ENCODE data around the gene WBP11. TPM values are rescaled to one million over a fixed set of nuclear protein-coding genes. Genes with fewer than 3 reads are reported as not detected.

Gene WBP11
- total and polyA plus RNA-seq, 2 of the 13 experiments (the other 11 are each of a cell fraction or from before 2014, with no cell fraction given): 7.6 to 31.0 TPM

DNA sequence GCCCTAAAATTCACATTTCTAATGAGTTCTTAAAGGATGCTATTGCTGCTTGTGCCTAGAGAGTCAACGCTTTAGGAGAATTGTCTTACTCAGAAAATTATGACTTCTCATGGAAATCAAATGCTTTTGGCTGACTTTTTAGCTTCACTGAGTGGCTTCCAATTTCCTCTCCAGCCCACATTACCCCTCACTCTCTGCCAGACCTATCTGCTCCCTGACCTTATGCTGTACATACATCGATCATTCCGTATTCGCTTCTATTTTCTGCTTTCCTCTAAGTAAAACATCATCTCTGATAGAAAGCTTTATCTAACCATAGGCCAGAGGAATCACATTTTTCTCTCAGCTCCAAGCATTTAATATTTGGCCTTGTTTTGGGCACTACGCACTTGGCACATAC, 23.2 kb upstream of the WBP11 start (continued):
- TF ChIP-seq, protein P1, sequence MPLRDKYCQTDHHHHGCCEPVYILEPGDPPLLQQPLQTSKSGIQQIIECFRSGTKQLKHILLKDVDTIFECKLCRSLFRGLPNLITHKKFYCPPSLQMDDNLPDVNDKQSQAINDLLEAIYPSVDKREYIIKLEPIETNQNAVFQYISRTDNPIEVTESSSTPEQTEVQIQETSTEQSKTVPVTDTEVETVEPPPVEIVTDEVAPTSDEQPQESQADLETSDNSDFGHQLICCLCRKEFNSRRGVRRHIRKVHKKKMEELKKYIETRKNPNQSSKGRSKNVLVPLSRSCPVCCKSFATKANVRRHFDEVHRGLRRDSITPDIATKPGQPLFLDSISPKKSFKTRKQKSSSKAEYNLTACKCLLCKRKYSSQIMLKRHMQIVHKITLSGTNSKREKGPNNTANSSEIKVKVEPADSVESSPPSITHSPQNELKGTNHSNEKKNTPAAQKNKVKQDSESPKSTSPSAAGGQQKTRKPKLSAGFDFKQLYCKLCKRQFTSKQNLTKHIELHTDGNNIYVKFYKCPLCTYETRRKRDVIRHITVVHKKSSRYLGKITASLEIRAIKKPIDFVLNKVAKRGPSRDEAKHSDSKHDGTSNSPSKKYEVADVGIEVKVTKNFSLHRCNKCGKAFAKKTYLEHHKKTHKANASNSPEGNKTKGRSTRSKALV (CRISPR knock-in tag; IDR thresholded peaks at IDR 0.05): no peak
- TF ChIP-seq CEBPB (IDR thresholded peaks at IDR 0.05; ENCODE audit: borderline replicate concordance, low read depth, low read length): no peak

DNA sequence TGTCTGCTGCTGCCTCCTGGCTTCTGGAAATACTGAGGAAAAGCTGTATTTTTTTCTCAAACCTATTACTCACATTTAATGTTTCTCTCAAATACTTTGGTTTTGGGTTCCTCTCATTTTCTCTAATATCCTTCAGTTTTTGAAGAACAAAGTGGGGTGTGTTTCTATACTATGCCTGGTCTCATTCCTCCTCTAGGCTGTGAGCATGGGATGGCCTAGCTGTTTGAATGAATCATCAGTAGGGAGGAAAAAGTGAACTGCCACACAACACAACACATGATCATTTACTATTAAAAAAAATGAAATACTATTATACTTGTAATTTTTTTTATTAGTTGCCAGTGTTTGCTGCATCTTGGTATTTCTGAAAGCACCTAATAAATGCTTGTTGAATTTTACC, 22.0 kb upstream of the WBP11 start:
- Histone ChIP-seq H3K4me3 (replicated peaks in 1 of 3; ENCODE audit: insufficient read depth in 1 of 3, low read depth in 2 of 3, low read length in 3 of 3) (no peak overlapping the region), H3K79me2 (ENCODE audit: insufficient read depth, low read length) (no peaks in the 10 kb centered on the region), H3K4me2 (ENCODE audit: low read depth, low read length) (no peak overlapping the region), H3K27me3 (ENCODE audit: control insufficient read depth in 1 of 2, insufficient read depth in 2 of 2, low read length in 2 of 2) (no peaks in the 10 kb centered on the region), H3K4me1 (ENCODE audit: insufficient read depth, low read length) (no peaks in the 10 kb centered on the region), H2AFZ (ENCODE audit: low read length) (no peak overlapping the region), H4K20me1 (ENCODE audit: insufficient read depth, low read length) (no peaks in the 10 kb centered on the region), H3K36me3 (replicated peaks in 1 of 2; ENCODE audit: control insufficient read depth in 1 of 2, insufficient read depth in 2 of 2, low read length in 2 of 2) (no peaks in the 10 kb centered on the region), H3K27ac (ENCODE audit: extremely low read length, insufficient read depth, low read length) (no peak overlapping the region), H3K9me3 (ENCODE audit: low read length) (no peaks in the 10 kb centered on the region), H3K9ac (ENCODE audit: insufficient read depth, low read depth, low read length) (no peak overlapping the region)
- DNase-seq (ENCODE audit: low spot score) (no peak), ATAC-seq (no peak), FAIRE-seq (no peak)
- no peak for TF ChIP-seq SMAD1 (CRISPR knock-in tag; IDR thresholded peaks at IDR 0.05; ENCODE audit: borderline replicate concordance, low read depth)
- TF ChIP-seq MTA1 (CRISPR knock-in tag; IDR thresholded peaks at IDR 0.05; ENCODE audit: borderline replicate concordance): no peak
- no peak for TF ChIP-seq ZFP41 (CRISPR knock-in tag; IDR thresholded peaks at IDR 0.05; ENCODE audit: borderline replicate concordance)
- no peak for TF ChIP-seq KLF13 (CRISPR knock-in tag; IDR thresholded peaks at IDR 0.05)
- no peak for TF ChIP-seq DPF2 (CRISPR knock-in tag; IDR thresholded peaks at IDR 0.05; ENCODE audit: borderline replicate concordance, low read depth)
- no peak for TF ChIP-seq ZNF878 (CRISPR knock-in tag; IDR thresholded peaks at IDR 0.05)
- TF ChIP-seq MEIS1 (CRISPR knock-in tag; IDR thresholded peaks at IDR 0.05; ENCODE audit: borderline replicate concordance): no peak
- intact Hi-C loops (cut with micrococcal nuclease; ENCODE audit: unreplicated experiment): no loop called here
- POLR2A ChIA-PET: no interaction called here
- CTCF ChIA-PET (ENCODE audit: low intra/inter-chr PET ratio, low total read pairs): no interaction called here
- in situ Hi-C loops (cut with HindIII; ENCODE audit: extremely low pct_ligation_motif_present, low pct_unique_long_range_greater_than_20kb): no loop called here
- no TSS peak for BruUV-seq (replicated peaks)
